HG03039 (cell line): ENCODE results near the gene ERV3-1.
"Not testable (repeated sequence)": the region's sequence is repeated elsewhere in the genome, so short reads cannot be mapped to it uniquely, and the experiment has no call there.

Experiments used
- ATAC-seq: cut with Tn5 transposase; IDR thresholded peaks from one replicate; pipeline ENCODE4 v1.9.1; 2021; ENCODE audit warnings: mild to moderate bottlenecking, moderate library complexity; ENCODE audit not compliant: unreplicated experiment

The ERV3-1 gene

DNA sequence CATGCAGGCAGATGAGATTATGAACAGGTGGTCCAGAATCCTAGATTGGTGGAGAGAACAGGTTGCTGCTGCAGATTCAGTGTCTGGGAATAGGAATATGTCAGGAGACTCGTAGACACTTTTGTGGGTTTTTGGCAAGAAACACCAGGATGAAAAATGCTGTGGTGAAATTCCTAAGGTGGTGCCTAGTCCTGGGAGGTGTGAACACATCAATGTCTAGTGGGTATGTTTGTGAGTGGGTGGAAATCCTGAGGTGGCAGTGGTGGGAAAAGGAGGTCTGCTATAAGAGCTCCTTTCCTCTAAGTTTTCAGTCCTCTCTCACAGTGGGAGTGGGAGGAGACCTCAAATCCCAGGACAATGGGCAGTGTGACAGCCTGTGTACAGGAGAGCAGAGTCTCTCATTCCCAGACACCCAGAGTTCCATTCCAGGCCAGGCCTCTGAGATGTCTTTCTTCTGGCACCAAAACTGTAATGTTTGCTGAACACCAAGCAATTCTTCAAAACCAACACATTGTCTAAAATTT is 5.1 kb downstream of the ERV3-1 start:
- no peak for ATAC-seq

DNA sequence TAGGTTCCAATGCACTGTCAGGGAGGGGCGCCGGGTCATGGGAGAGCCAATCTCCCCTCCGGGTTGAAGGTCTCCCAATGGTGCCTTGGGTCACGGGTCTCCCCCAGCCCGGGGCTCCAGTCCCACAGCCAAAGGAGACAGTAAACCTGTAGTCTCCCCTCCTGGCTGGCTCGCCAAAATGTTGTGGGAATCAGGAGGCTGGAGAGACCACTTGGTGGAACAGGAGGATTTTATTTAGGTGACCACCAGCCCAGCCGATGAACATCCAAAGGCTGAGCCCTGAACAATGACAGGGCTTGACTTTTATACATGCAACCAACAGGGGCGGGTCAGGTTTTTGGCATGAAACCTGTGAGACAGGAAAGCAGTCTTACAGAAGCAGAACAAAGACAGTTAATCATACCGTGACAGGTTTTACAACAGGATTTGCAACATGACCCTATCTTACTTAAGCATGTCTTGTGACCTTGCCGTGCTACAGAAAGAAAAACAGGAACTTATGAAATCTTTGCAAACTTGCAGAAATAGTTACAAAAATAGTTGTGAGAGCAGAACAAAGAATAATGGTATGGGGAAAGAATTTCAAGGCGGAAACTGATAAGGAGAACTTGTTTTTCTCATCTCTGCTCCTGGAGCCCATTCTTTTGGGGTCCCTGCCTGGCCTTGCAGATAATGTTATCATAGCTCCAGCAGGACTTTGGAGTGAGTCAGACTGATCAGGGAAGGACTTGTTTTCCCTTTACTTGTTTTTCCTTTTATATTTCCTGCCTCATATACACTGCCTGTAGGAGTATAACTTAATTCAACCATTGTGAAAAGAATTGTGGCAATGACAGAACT is 7.1 kb downstream of the ERV3-1 start:
- ATAC-seq, result no peak

DNA sequence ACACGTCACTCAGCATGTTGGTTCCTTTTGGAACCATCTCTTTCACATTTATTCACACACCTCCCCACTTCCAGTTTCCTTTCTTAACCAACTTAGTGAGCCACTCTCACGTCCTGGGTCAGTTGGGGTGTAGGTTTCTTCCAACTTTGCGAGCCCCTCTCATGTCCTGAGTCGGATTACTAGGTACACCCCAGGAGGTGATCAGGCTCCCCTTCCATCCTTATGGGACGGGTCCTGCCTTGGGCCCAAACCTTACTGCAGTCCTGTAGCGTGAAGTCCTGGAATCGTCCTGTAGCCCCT is 7.7 kb downstream of the ERV3-1 start:
- no peak for ATAC-seq

DNA sequence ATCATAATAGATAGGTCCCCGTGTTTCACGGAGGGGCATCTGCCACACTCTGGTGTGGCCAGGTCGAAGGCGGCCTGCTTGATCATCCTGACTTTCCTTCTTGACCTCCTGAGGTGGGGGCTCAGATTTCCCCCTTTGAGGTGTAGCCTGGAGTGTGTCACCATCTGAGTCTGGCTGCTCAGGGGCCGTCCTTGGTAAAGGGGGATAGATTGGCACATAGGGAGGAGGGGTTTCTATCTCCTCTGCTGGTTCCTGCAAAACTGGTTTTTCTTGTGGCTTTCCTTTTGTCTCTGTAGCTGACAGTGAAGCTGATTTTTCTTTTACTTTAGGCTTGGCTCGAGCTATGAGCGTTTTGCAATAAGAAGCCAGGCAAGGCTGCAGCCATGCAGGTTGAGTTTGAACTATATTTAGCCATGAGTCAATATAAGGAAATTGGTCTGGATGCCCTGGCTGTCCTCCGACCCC is 8.5 kb downstream of the ERV3-1 start:
- ATAC-seq, result no peak

DNA sequence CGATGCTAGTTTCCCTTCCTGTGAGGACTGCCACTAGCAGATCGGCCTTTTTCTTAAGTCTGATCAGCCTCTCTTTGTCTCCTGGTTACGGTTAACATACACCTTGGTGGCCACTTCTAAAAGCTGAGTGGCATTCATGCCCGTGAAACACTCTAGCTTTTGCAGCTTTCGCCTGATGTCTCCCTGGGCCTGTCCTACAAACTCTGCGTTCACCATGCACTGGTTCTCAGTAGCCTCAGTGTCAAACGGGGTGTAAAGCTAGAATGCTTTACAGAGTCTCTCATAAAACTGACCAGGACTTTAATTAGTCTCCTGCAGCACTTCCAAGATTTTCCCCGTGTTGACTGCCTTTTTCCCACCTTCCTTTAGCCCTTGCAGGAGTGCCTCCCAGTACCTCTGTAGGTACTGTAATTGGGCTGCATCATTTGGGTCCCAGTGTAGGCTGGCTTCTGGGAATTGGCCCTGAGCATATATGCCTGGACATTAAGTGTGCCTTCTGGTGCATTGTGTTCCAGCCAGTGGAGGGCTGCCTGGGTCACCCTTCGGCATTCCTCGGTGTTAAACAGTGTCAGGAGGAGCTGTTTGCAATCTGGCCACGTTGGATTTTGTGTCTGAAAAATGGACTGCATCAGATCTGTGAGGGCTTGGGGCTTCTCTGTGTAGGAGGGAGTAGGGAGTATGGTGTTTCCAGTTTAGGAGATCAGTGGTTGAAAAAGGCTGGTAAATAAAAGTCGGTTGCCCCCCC is 9.2 kb downstream of the ERV3-1 start:
- no peak for ATAC-seq

DNA sequence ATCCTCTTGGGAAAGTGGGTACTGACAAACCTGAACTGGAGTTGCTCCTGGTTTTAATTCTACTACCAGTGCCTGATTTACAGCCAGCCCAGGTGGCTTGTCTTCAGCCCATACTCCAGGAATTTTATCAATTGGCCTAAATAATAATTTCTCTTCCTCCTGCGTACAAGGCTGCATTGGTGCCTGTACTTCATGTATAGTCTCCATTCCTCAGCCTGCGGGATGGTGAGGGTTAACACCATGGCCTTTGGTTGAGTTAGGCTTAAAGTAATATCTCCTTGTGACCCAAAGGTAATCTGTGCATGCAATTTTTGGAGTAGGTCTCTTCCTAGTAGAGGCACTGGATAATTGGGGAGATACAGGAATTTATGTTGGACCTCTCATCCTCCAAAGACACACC is 10.2 kb downstream of the ERV3-1 start:
- no peak for ATAC-seq

DNA sequence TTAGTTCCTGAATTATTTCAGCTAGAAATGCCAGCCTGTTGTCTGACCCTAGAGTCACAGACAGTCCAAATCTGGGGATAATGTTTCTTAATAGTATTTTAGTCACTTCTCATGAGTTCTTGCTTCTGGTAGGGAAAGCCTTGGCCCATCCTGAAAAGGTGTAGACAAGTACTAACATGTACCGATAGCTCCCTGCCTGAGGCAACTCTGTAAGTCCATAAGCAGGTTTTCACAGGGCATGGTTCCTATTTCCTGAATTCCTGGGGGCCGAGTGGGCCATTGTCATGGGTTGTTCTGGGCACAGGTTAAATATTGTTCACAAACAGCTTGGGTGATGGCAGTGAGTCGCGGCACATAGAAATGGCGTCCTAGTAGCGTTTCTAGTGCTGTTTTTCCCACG is 12.6 kb downstream of the ERV3-1 start:
- ATAC-seq, result no peak

DNA sequence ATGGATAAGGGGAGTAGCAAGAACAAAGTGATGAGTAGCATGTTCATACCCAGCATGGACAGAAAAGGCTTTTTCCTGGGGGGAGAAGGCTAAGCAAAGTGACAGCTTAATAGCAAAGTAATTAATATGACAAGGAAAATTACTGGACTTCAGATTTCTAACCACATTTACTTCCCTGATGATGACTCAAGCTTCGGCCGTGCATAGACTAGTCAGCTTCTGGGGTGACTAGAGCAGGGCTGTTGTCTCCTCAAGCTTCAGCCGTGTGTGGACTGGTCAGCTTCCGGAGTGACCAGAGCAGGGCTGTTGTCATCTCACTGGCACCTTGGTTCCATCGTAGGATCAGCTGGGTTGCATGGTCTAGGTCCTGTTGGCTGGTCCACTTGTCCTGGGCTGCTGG is 13.5 kb downstream of the ERV3-1 start:
- no peak for ATAC-seq

DNA sequence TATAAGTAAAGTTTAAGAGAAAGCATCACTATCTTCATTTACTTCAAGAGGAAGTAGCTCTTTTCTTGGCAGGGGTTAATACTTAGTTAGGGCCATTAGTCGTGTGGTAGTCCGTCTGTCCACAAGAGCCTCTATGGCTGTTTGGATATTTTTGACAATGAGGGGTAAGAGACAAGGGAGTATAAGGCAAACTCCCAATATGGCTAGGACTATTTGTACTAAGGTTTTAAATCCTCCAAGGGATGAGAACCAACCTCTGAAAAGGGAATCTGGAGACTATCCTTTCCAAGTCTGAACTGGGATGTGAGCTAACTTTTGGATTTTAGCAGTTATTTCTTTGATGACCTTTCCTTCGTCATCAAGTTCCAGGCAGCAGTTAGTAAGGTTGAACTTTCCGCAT is 15.6 kb downstream of the ERV3-1 start, which contains the start of gene ZNF117:
ZNF117 (minus strand) TSS at position 101 of the 400 bp plus-strand sequence.
- ATAC-seq, result no peak

DNA sequence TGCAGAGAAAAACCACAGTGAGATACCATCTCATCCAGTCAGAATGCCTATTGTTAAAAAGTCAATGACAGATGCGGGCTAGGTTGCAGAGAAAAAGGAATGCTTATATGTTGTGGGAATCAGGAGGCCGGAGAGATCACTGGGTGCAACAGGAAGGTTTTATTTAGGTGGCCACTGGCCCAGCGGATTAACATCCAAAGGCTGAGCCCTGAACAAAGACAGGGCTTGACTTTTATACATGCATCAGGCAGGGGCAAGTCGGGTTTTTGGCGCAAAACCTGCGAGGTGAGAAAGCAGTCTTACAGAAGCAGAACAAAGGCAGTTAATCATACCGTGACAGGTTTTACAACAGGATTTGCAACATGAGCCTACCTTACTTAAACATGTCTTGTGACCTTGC is 16.3 kb downstream of the ERV3-1 start:
- ATAC-seq, result no peak

DNA sequence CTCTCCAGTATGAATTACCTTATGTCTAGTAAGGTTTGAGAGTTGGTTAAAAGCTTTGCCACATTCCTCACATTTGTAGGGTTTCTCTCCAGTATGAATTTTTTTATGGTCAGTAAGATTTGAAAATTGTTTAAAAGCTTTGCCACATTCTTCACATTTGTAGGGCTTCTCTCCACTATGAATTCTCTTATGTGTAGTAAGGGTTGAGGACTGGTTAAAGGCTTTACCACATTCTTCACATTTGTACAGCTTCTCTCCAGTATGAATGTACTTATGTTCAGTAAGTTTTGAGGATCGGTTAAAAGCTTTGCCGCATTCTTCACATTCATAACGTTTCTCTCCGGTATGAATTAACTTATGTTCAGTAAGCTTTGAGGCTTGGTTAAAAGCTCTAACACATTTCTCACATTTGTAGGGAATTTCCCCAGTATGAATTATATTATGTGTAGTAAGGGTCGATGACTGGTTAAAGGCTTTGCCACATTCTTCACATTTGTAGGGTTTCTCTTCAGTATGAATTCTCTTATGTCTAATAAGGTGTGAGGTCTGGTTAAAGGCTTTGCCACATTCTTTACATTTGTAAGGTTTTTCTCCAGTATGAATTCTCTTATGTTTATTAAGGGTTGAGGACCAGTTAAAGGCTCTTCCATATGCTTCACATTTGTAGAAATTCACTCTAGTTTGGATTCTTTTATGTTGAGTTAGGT is 27.8 kb downstream of the ERV3-1 start:
- ATAC-seq, result no peak

DNA sequence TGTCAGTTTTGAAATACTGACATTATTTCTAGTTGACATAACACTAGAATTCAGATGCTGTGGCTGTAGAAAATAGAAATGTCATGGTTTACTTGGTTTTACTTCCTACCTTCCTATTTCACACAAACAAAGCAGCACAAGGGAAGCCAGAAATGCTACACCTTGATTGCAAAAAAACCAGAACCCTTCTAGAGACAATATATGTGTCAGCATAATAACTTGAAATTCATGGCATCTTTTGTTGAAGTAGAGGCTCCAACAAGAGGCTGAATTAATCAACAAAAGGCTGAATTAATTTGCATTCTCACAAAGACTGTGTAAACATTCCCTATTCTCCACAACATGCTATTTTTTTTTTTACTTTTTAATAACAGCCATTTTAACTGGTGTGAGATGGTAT is 40.9 kb downstream of the ERV3-1 start:
- no peak for ATAC-seq

DNA sequence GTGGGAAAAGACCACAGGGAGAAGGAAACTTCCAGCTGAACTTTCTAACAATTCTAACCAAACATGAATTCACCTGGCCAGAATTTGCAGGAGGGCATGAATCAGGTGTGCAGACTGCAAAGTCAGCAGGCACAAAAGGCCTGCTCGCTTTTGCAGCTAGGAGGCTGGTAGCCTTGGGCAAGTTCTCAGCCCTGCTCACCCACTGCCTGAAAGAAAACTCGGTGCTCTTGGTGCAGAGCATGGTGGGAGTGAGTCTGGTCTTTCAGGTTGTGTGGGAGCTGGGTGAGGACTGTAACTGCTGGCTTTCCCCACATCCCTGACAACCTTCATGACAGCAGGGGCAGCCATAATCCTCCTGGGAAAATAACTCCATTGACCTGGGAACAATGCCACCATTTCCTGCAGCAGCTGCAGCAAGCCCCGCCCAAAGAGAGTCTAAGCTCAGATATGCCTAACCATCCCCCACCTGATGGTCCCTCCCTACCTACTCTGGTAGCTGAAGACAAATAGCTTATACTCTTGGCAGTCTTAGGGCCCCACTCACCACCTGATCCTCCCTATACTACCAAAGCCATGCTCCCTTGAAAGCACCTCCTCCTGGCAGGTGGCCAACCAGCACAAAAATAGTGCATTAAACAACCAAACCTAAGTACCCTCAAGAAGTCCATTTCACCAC is 47.3 kb downstream of the ERV3-1 start:
- no peak for ATAC-seq

DNA sequence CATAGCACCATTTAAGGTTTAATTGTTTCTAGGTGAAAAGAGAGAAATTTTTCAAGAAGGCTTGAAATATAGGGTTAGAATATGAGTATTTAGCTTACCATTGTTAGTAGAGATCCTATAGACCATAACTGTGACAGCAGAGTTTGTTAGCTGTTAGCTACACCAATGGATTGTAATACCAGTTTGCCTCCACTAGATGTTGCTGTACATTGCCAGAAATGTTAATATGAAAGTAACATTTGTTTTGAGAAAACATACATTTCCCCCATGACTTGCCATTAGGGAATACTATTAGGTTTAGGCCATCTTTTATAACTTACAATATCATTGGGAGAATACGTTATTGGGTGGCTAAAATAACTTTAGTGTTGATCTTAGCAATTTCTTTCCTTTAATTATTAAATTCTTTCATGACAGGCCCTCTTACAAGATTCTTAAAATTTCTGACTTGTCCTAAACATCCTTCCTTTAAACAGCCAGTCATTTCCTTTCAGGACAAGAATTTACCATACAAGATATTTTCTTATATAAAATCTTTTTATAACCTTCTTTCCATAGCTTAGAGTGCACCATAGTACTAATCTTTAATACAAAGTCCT is 55.1 kb downstream of the ERV3-1 start:
- ATAC-seq, result no peak

DNA sequence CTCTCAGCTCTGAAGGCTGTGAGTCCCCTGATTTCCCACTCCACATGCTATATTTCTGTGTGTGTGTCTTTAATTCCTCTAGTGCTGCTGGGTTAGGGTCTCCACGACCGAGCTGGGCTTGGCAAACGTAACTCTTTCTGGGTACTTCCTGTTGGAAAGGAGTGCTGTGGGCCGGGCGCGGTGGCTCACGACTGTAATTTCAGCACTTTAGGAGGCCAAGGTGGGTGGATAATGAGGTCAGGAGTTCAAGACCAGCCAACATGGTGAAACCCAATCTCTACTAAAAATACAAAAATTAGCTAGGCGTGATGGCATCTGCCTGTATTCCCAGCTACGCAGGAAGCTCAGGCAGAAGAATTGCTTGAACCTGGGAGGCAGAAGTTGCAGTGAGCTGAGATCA is 55.8 kb downstream of the ERV3-1 start:
- ATAC-seq, result not testable (repeated sequence)

DNA sequence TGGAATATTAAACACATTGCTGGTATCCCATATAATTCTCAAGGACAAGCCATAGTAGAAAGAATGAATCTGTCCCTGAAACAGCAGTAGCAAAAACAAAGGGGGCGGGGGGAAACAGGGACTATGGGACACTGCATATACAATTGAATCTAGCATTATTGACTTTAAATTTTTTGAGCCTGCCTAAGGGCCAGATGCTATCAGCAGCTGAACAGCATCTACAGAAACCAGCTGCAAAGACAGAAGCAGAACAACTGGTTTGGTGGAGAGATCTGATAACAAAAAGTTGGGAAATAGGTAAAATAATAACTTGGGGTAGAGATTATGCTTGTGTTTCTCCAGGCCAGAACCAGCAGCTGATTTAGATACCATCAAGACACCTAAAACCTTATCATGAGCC is 57.7 kb downstream of the ERV3-1 start:
- not testable (repeated sequence) for ATAC-seq

DNA sequence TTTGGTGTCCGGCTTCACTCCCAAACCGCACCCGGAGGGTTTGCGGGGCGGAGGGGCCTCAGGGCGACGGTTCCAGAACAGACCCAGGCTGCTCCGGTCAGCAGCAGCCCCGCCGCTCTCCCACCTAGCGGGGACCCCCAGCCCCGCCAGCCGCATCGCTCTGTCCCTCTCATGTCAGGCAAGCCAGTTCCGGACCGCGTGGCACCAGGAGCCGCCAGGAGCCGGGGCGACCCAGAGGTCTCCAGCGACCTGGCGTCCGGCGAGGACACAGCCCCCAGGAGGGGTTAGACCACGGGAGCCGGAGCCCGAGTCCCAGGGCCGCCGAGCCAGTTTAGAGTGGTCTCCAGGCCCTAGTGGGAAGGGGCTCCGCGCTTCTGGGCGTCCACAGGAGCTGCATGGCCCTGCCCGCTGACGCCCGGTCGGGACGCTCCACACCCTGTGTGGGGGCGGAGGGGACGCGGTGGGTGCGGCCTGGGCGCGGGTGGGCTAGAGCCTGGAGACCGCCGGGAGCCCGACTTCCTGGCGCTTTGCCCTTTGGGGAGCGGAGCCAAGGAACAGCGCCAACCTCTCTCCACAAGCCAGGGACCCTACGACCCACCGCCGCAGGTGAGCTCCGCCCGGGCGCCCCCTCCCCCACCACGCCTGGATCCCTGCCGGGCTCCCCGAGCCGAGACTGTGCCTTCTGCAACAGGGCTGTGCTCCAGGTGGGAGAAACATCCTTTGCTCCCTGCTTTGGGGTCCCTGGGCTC is 59.1 kb downstream of the ERV3-1 start:
- no peak for ATAC-seq

DNA sequence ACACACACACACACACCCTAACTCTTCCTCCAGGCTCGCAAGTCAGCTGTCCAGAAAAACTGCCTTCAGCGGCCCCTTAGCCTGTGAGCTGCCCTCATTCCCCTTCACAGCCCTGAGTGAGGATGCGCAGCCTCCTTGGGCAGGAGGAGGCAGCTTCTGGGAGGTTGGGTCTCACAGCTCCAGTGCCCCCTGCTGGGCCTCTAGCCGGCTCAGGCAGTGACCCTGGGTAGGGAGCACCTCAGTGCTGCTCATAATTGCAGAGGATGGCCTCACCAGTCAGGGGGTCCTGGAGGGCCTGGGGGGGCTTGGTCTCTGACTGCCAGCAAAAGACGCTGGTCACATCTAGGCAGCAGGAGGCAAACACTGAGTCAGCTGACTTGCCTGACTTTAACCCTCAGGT is 59.7 kb downstream of the ERV3-1 start:
- ATAC-seq, result no peak

DNA sequence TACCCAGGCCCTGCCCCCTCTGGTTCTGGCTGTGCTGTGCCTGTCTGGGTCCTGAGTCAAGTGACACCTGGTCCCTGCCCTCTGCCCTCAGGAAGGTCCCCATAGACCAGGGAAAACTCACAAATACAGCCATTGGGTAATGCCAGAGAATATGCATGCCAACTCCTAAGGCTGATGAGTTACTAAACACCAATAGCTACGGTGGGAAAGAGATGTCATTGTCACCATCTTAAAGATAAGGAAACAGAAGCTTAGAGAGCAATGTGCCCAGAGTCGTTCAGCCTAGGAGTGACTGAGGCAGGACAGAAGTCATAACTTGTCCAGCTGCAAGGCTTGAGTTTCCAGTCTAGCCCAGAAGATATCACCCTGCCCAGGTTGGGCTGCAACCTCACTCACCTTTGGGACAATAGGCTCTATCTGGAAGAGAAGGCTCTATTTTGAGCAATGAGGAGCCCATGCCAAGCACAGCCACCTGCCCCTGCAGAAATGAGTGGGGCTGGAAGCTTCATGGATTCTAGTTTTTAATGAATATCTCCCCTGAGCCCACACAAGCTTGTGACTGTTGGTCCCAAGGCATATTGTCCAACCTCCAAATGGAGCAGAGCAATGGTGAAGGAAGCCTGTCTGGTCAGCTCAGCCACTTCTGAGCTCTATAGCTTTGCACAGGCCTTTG is 60.8 kb downstream of the ERV3-1 start:
- ATAC-seq, result no peak
